Vagina (tissue), 2 donors: Measurements from ENCODE around the gene SMIM20. TPM values are rescaled to one million over a fixed set of nuclear protein-coding genes. Genes with fewer than 3 reads are reported as not detected.

Experiments used
- DNase-seq, 2 donors: peaks; one replicate each; pipeline ENCODE4 v3.0.0-alpha.2; 2017; ENCODE audit errors: extremely low spot score in 2 of 2
- H3K27ac ChIP-seq: fragments of 200-600 bp; sonication (generic); one replicate; pipeline ENCODE4 v1.5.1; 2019
- H3K27me3 ChIP-seq: fragments of 200-600 bp; sonication (generic); one replicate; pipeline ENCODE4 v1.5.1; 2019
- H3K36me3 ChIP-seq, 2 donors: fragments of 200-600 bp; sonication (generic); one replicate each; pipeline ENCODE4 v1.5.1; 2017 to 2019
- H3K4me1 ChIP-seq: fragments of 200-600 bp; sonication (generic); one replicate; pipeline ENCODE4 v1.5.1; 2019
- H3K4me3 ChIP-seq, 2 donors: fragments of 200-600 bp; sonication (generic); 1 replicate in 1 of 2; 2 replicates in 1 of 2; pipeline ENCODE4 v1.5.1; 2016 to 2019
- H3K9me3 ChIP-seq: fragments of 200-600 bp; sonication (generic); one replicate; pipeline ENCODE4 v1.5.1; 2019
- POLR2A ChIP-seq, 2 donors: fragments of 450-650 bp; IDR thresholded peaks; one replicate each; pipeline ENCODE4 v1.6.1; 2017; ENCODE audit warnings: antibody characterized with exemption in 2 of 2, mild to moderate bottlenecking in 2 of 2, moderate library complexity in 2 of 2
- POLR2AphosphoS5 ChIP-seq, 2 donors: sonication (generic); formaldehyde crosslinking; IDR thresholded peaks; one replicate each; pipeline ENCODE4 v1.9.0; 2017; ENCODE audit warnings: antibody characterized with exemption in 2 of 2, mild to moderate bottlenecking in 2 of 2, low read depth in 1 of 2; ENCODE audit not compliant: insufficient read depth in 1 of 2
- intact Hi-C: fragments of 100-400 bp; cut with DNase I; formaldehyde crosslinking; loops from one replicate; pipeline ENCODE4 v1.15.1; 2023
- total RNA-seq: library from RNA; depleted of rRNA; stranded (reverse); fragments of >200 nt; gene quantifications from one replicate; pipeline ENCODE4 v1.2.3, GENCODE V29; 2016
- TF ChIP-seq, protein P1 (sequence below), 3 experiments: fragments of 450-650 bp in 2 of 3; fragments of 200-600 bp in 1 of 3; sonication (generic) in 1 of 3; IDR thresholded peaks; one replicate each; pipeline ENCODE4 v1.5.1; 2017 to 2019; ENCODE audit warnings: antibody characterized with exemption in 3 of 3, mild to moderate bottlenecking in 2 of 3, moderate library complexity in 2 of 3

The SMIM20 gene
- total RNA-seq, 1 donor from 2014 or later = 12.8 TPM

DNA sequence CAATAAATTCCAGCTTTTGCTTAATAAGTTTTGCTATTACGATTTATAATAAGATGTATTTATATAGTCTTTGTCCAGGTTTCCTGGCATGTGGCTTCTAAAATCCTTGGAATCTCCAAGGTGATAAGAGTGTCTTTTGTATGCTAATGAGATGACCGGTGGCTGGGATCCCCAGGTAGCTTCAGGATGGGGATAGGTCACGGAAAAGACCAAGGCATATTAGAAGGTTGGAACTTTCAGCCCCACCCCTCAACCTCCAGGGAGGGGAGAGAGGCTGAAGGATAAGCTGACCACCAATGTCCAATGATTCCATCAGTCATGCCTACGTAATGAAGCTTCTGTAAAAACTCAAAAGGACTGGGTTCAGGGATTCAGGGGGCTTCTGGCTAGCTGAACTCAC lies 41.7 kb downstream of the SMIM20 start:
- no peak for TF ChIP-seq POLR2AphosphoS5 (IDR thresholded peaks at IDR 0.05; ENCODE audit: insufficient read depth in 1 of 2, low read depth in 1 of 2)
- no peak for TF ChIP-seq POLR2A (IDR thresholded peaks at IDR 0.05)
- TF ChIP-seq, protein P1, sequence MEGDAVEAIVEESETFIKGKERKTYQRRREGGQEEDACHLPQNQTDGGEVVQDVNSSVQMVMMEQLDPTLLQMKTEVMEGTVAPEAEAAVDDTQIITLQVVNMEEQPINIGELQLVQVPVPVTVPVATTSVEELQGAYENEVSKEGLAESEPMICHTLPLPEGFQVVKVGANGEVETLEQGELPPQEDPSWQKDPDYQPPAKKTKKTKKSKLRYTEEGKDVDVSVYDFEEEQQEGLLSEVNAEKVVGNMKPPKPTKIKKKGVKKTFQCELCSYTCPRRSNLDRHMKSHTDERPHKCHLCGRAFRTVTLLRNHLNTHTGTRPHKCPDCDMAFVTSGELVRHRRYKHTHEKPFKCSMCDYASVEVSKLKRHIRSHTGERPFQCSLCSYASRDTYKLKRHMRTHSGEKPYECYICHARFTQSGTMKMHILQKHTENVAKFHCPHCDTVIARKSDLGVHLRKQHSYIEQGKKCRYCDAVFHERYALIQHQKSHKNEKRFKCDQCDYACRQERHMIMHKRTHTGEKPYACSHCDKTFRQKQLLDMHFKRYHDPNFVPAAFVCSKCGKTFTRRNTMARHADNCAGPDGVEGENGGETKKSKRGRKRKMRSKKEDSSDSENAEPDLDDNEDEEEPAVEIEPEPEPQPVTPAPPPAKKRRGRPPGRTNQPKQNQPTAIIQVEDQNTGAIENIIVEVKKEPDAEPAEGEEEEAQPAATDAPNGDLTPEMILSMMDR (IDR thresholded peaks at IDR 0.05) = no peak
- no peak overlapping the region for H3K4me3 ChIP-seq
- no peak for DNase-seq
- no peaks in the 10 kb centered on the region for H3K27me3 ChIP-seq
- no peak overlapping the region for H3K27ac ChIP-seq
- intact Hi-C loops = no loop called here
- no peaks in the 10 kb centered on the region for H3K36me3 ChIP-seq
- no peaks in the 10 kb centered on the region for H3K9me3 ChIP-seq
- no peaks in the 10 kb centered on the region for H3K4me1 ChIP-seq

DNA sequence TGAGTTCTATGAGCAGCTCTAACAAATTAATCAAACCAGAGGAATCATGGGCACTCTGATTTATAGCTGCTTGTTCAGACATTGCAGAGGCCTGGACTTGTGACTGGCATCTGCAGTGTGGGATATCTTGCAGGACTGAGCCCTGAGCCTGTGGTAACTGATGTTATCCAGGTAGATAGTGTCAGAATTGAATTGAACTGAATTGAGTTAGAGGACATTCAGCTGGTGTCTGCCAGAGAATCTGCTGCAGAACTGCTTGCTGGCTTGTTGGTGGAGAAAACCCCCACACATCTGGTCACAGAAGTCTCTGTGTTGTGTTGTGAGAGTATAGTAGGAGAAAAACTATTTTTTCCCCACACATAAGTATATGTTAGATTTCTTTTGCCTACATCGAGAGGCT lies 42.2 kb downstream of the SMIM20 start:
- Histone ChIP-seq H3K4me1 (no peaks in the 10 kb centered on the region), H3K9me3 (no peaks in the 10 kb centered on the region), H3K36me3 (no peaks in the 10 kb centered on the region), H3K4me3 (no peak overlapping the region), H3K27me3 (no peaks in the 10 kb centered on the region), H3K27ac (no peak overlapping the region)
- TF ChIP-seq, protein P1 (IDR thresholded peaks at IDR 0.05) = no peak
- intact Hi-C loops = no loop called here
- no peak for DNase-seq

DNA sequence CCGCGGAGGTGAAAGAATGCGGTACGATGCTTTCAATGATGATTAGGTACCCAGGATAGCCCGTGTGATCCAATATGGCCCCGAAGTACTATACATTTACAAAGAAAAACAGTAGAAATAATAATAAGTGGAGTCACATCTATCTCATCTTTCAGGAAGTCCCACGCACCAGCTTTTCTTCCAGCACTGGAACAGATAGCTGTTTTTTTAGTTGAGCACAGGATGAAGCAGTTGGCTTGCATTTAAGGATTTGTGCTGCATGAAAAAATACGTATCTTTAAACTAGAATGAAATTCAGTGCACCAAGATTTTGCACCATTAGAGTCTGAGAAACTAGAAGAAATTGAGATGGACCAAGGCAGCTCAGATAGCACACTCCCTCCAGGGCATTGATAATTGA lies 44.1 kb downstream of the SMIM20 start:
- no peaks in the 10 kb centered on the region for H3K4me1 ChIP-seq
- intact Hi-C loops = no loop called here

DNA sequence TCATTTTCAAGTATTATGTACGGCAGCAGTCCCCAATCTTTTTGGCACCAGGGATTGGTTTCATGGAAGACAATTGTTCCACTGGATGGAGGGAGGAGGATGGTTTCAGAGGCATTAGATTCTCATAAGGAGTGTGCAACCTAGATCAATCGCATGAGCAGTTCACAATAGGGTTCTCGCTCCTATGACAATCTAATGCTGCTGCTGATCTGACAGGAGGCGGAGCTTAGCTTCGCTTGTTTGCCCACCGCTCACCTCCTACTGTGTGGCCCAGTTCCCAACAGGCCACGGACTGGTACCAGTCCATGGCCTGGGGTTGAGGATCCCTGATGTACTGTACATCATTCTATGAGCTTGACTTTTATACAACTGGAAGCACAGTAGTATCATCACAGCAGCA lies 48.4 kb downstream of the SMIM20 start:
- H3K4me1 ChIP-seq = no peaks in the 10 kb centered on the region
- no peak overlapping the region for H3K4me3 ChIP-seq
- no peaks in the 10 kb centered on the region for H3K27me3 ChIP-seq
- no peaks in the 10 kb centered on the region for H3K9me3 ChIP-seq
- no peak for TF ChIP-seq POLR2AphosphoS5 (IDR thresholded peaks at IDR 0.05; ENCODE audit: insufficient read depth in 1 of 2, low read depth in 1 of 2)
- TF ChIP-seq, protein P1 (IDR thresholded peaks at IDR 0.05) = no peak
- TF ChIP-seq POLR2A (IDR thresholded peaks at IDR 0.05) = no peak
- H3K36me3 ChIP-seq = no peaks in the 10 kb centered on the region
- intact Hi-C loops = no loop called here
- H3K27ac ChIP-seq = no peak overlapping the region
- DNase-seq = no peak

More for the DNA sequence above, 44.1 kb downstream of the SMIM20 start:
- H3K27ac ChIP-seq = no peak overlapping the region
- no peaks in the 10 kb centered on the region for H3K36me3 ChIP-seq
- no peak for DNase-seq
- no peaks in the 10 kb centered on the region for H3K27me3 ChIP-seq
- H3K9me3 ChIP-seq = no peaks in the 10 kb centered on the region
- H3K4me3 ChIP-seq = no peak overlapping the region
- TF ChIP-seq, protein P1 (IDR thresholded peaks at IDR 0.05) = no peak
- TF ChIP-seq POLR2A (IDR thresholded peaks at IDR 0.05) (no peak), POLR2AphosphoS5 (IDR thresholded peaks at IDR 0.05; ENCODE audit: insufficient read depth in 1 of 2, low read depth in 1 of 2) (no peak)

DNA sequence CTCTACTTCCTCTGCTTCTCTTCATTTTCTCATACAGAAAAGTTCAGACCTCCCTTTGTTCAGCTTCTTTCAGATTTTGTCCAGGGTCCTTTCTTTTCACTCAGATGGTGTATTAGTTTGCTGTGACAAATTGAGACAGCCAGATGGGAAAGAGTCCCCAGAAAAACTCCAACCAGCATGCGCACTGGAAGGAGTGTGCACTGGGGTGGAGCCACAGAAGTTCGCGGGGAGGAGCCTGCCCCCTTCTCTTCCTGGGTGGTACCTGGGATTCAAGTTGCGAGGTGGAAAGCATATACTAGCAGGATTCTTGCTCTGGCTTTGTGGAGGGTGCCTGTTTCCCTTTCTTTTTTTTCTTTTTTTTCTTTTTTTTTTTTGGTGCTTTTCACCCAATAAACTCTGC lies 51.6 kb downstream of the SMIM20 start:
- no peaks in the 10 kb centered on the region for H3K27me3 ChIP-seq
- TF ChIP-seq POLR2AphosphoS5 (IDR thresholded peaks at IDR 0.05; ENCODE audit: insufficient read depth in 1 of 2, low read depth in 1 of 2) (no peak), POLR2A (IDR thresholded peaks at IDR 0.05) (no peak)
- TF ChIP-seq, protein P1 (IDR thresholded peaks at IDR 0.05) = no peak
- H3K27ac ChIP-seq = no peak overlapping the region
- H3K36me3 ChIP-seq = no peaks in the 10 kb centered on the region
- intact Hi-C loops = no loop called here
- H3K9me3 ChIP-seq = no peaks in the 10 kb centered on the region
- DNase-seq = no peak
- no peaks in the 10 kb centered on the region for H3K4me1 ChIP-seq
- no peak overlapping the region for H3K4me3 ChIP-seq
